IMR-90 (cell line): Measurements from ENCODE around the gene DIP2C. TPM values are rescaled to one million over a fixed set of nuclear protein-coding genes. Genes with fewer than 3 reads are reported as not detected.
A peak's percentile ranks its signal among the peaks of the same experiment; 100 is the strongest.

ENCODE experiments used
- ATAC-seq: fragments of 200-7000 bp; cut with Tn5 transposase; 2 replicates; pipeline ENCODE4 v1.9.1; 2020; ENCODE audit warnings: low read depth, mild to moderate bottlenecking, moderate library complexity
- BruUV-seq: library from RNA; stranded (reverse); fragments of 400-500 nt; replicated peaks from 2 replicates; lab custom pipeline; 2021; lab: Mats Ljungman, UMichigan
- CTCF ChIA-PET: fragments of 300-600 bp; formaldehyde crosslinking; extraction: SDS; loops from one replicate; lab custom pipeline; 2021; ENCODE audit warnings: antibody characterized with exemption; lab: Yijun Ruan, JAX
- POLR2A ChIA-PET: fragments of 300-600 bp; sonication (Branson Sonifier 250); formaldehyde crosslinking; loops from one replicate; lab custom pipeline; 2022; ENCODE audit warnings: antibody characterized with exemption; ENCODE audit not compliant: unreplicated experiment; lab: Charles Lee
- DNase-seq: peaks from one replicate; pipeline ENCODE4 v3.0.0; 2013
- H2AFZ ChIP-seq: replicated peaks from 2 replicates; pipeline ENCODE3; 2013; ENCODE audit warnings: low read length, mild to moderate bottlenecking; ENCODE audit not compliant: poor library complexity
- H2AK5ac ChIP-seq: 2 replicates; pipeline ENCODE4 v1.6.1; 2013; ENCODE audit warnings: low read depth, low read length, inconsistent platforms
- H2AK9ac ChIP-seq: replicated peaks from 2 replicates; pipeline ENCODE3; 2013; ENCODE audit warnings: mild to moderate bottlenecking, low read depth, low read length, moderate library complexity; ENCODE audit not compliant: poor library complexity
- H2BK120ac ChIP-seq: 2 replicates; pipeline ENCODE4 v1.6.1; 2013; ENCODE audit warnings: low read depth, low read length, inconsistent platforms
- H2BK15ac ChIP-seq: 3 replicates; pipeline ENCODE4 v1.6.1; 2013; ENCODE audit warnings: low read depth, low read length, inconsistent platforms
- H2BK20ac ChIP-seq: 2 replicates; pipeline ENCODE4 v1.6.1; 2013; ENCODE audit warnings: low read depth, mild to moderate bottlenecking, inconsistent platforms, low read length, moderate library complexity
- H2BK5ac ChIP-seq: 2 replicates; pipeline ENCODE4 v1.6.1; 2013; ENCODE audit warnings: mild to moderate bottlenecking, low read depth, low read length, inconsistent platforms; ENCODE audit not compliant: poor library complexity, severe bottlenecking
- H3K14ac ChIP-seq: replicated peaks from 2 replicates; pipeline ENCODE4 v1.6.1; 2013; ENCODE audit warnings: low read depth, low read length, inconsistent platforms
- H3K18ac ChIP-seq: 2 replicates; pipeline ENCODE4 v1.6.1; 2013; ENCODE audit warnings: low read depth, low read length, control low read depth
- H3K23ac ChIP-seq: 2 replicates; pipeline ENCODE4 v1.6.1; 2013; ENCODE audit warnings: low read depth, low read length, inconsistent platforms
- H3K27ac ChIP-seq: 2 replicates; pipeline ENCODE4 v1.5.1; 2013; ENCODE audit warnings: mild to moderate bottlenecking, control low read depth, low read length; ENCODE audit not compliant: insufficient read depth
- H3K27me3 ChIP-seq: 2 replicates; pipeline ENCODE4 v1.6.1; 2013; ENCODE audit warnings: low read length; ENCODE audit not compliant: control insufficient read depth, insufficient read depth
- H3K36me3 ChIP-seq: 2 replicates; pipeline ENCODE4 v1.6.1; 2013; ENCODE audit warnings: low read length, mixed read lengths; ENCODE audit not compliant: control insufficient read depth, insufficient read depth
- H3K4ac ChIP-seq: 2 replicates; pipeline ENCODE4 v1.6.1; 2013; ENCODE audit warnings: low read depth, low read length, inconsistent platforms
- H3K4me1 ChIP-seq: 2 replicates; pipeline ENCODE4 v1.6.1; 2013; ENCODE audit warnings: low read length, mixed read lengths; ENCODE audit not compliant: control insufficient read depth, insufficient read depth
- H3K4me2 ChIP-seq: 2 replicates; pipeline ENCODE4 v1.6.1; 2013; ENCODE audit warnings: low read depth, mild to moderate bottlenecking, control low read depth, low read length, moderate library complexity
- H3K4me3 ChIP-seq: 2 replicates; pipeline ENCODE4 v1.5.1; 2013; ENCODE audit warnings: low read depth, mild to moderate bottlenecking, control low read depth, low read length, moderate library complexity; ENCODE audit not compliant: insufficient read depth
- H3K56ac ChIP-seq: 2 replicates; pipeline ENCODE4 v1.6.1; 2013; ENCODE audit warnings: low read length, inconsistent platforms; ENCODE audit not compliant: insufficient read depth; ENCODE audit errors: extremely low read depth
- H3K79me1 ChIP-seq, 2 experiments: 2 replicates each; pipeline ENCODE4 v1.6.1; 2013; ENCODE audit warnings: low read length in 2 of 2, inconsistent platforms in 1 of 2, low read depth in 1 of 2
- H3K9ac ChIP-seq: 2 replicates; pipeline ENCODE4 v1.6.1; 2013; ENCODE audit warnings: low read depth, low read length, control low read depth
- H3K9me1 ChIP-seq: 2 replicates; pipeline ENCODE4 v1.6.1; 2013; ENCODE audit warnings: low read length, inconsistent platforms; ENCODE audit not compliant: insufficient read depth
- H3K9me3 ChIP-seq: 2 replicates; pipeline ENCODE4 v1.6.1; 2013; ENCODE audit warnings: low read length; ENCODE audit not compliant: control insufficient read depth, insufficient read depth
- H4K20me1 ChIP-seq: 2 replicates; pipeline ENCODE4 v1.6.1; 2013; ENCODE audit warnings: low read length, inconsistent platforms; ENCODE audit not compliant: insufficient read depth
- H4K5ac ChIP-seq: 2 replicates; pipeline ENCODE4 v1.6.1; 2013; ENCODE audit warnings: mild to moderate bottlenecking, low read depth, low read length, control low read depth
- H4K8ac ChIP-seq, 2 experiments: 2 replicates each; pipeline ENCODE4 v1.6.1; 2013; ENCODE audit warnings: low read depth in 2 of 2, low read length in 2 of 2, control low read depth in 1 of 2, inconsistent platforms in 1 of 2
- H4K91ac ChIP-seq: 2 replicates; pipeline ENCODE4 v1.6.1; 2013; ENCODE audit warnings: low read depth, low read length, inconsistent platforms; ENCODE audit not compliant: insufficient read depth
- CEBPB ChIP-seq: IDR thresholded peaks from 2 replicates; pipeline ENCODE4 v1.6.1; 2012; ENCODE audit warnings: low read depth, low read length, improper control_type of control experiment
- CHD1 ChIP-seq: IDR thresholded peaks from 2 replicates; pipeline ENCODE4 v1.6.1; 2012; ENCODE audit warnings: low read depth, low read length, improper control_type of control experiment
- RFX5 ChIP-seq: IDR thresholded peaks from 2 replicates; pipeline ENCODE4 v1.8.0; 2012; ENCODE audit warnings: low read depth, mild to moderate bottlenecking, low read length, moderate library complexity
- USF2 ChIP-seq: fragments of 150-350 bp; IDR thresholded peaks from 2 replicates; pipeline ENCODE4 v1.6.1; 2017; ENCODE audit warnings: mild to moderate bottlenecking, antibody characterized with exemption, low read length, low read depth
- WGBS, 2 experiments: methylation state at CpG; one replicate each; pipeline versions ENCODE4 v1.1.5 to v1.1.7; 2013; ENCODE audit warnings: missing lambda C conversion rate in 2 of 2; ENCODE audit not compliant: insufficient read length in 1 of 2; ENCODE audit errors: extremely low coverage in 2 of 2; 5-methylcytosine and 5-hydroxymethylcytosine counted together
- dilution Hi-C: fragments of 300-500 bp; cut with HindIII; formaldehyde crosslinking; loops from one replicate; pipeline ENCODE4 v1.14.3; 2018; ENCODE audit warnings: low sequenced_read_pairs; ENCODE audit not compliant: unreplicated experiment
- in situ Hi-C: fragments of 300-500 bp; cut with MboI; formaldehyde crosslinking; loops from 3 replicates; pipeline ENCODE4 v1.14.3; 2019; ENCODE audit warnings: low sequenced_read_pairs, inconsistent platforms, mixed read lengths
- intact Hi-C: fragments of 100-400 bp; cut with micrococcal nuclease; formaldehyde crosslinking; loops from 2 replicates; pipeline ENCODE4 v1.10.0; 2022
- polyA plus RNA-seq, 3 experiments: library from polyadenylated mRNA; depleted of rRNA; stranded (reverse); fragments of >200 nt; gene quantifications; 2 replicates each; pipeline ENCODE4 v1.2.3, GENCODE V29; 2012; ENCODE audit warnings: low replicate concordance in 1 of 3
- total RNA-seq: library from RNA; depleted of rRNA; stranded (reverse); fragments of >200 nt; gene quantifications from 2 replicates; pipeline ENCODE4 v1.2.3, GENCODE V29; 2012

Gene DIP2C
- total and polyA plus RNA-seq, 2 of the 4 experiments (the other 2 are of a cell fraction), result 8.6 to 17.3 TPM

DNA sequence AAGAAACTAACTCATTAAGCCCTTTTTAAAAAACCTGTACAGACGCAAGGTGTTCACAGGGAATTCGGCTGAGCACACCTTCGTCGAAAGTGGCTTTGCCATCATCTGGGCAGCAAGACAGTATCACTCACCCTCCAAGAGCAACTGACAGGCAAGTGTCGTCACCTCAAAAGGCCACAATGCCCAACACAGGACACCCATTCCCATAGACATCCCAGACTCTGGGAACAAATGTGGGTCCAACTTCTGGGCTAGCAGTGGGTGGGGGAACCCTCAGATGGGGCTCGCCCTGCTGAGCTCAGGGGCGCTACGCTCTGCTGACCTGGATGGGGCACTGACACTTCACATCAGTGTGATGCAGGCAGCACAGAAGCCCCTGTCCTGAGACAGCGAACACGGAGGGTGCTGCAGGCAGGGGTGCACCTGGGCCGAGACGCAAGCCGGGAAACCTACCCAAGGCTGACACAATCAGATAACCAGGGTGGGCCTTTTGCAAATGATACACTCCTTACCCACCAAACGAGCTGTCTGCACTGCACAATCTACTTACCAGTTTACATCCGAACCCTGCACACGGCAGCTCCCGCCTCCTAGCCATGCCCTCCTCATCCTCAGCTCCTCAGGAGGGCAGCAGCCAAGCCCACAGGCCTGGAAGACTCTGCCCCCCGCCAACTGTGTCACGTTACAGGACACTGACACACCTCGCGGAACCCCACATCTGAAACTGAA lies 1.7 kb downstream of the DIP2C start:
- H3K4ac ChIP-seq, result peak overlapping the region; percentile 17
- ChIA-PET POLR2A (interaction anchor here (0.7 kb wide), 1 partner anchor 175 kb away, joined by 5 read pairs; no protein-coding TSS in a partner anchor), CTCF (interaction anchor here (1.0 kb wide), 1 partner anchor 176 kb away, joined by 3 read pairs; no protein-coding TSS in a partner anchor)
- peak overlapping the region; percentile 27 for H2AFZ ChIP-seq
- H4K8ac ChIP-seq, result peak overlapping the region in 1 of 2 experiments; percentile 12; a peak in 1 of 4 replicates
- BruUV-seq, result no TSS peak
- no peak for DNase-seq
- dilution Hi-C loops, result no loop called here
- H4K5ac ChIP-seq, result no peak overlapping the region
- peak overlapping the region; percentile 27; the same call in 1 of the 3 replicates for H2BK15ac ChIP-seq
- H2BK120ac ChIP-seq, result no peak overlapping the region
- H3K18ac ChIP-seq, result no peak overlapping the region
- H3K79me1 ChIP-seq, result peaks cover 8 to 50% of the 10 kb centered on the region in 2 experiments
- no peak for ATAC-seq
- peak overlapping the region; percentile 85 for H3K14ac ChIP-seq
- H2BK5ac ChIP-seq, result peak overlapping the region; percentile 32
- 80% methylated on average over 9 of the region's 21 CpGs; no CpG with 5 or more reads in 1 of the 2 experiments for WGBS, 2 experiments
- peaks cover 54% of the 10 kb centered on the region for H4K20me1 ChIP-seq
- H3K27ac ChIP-seq, result peak overlapping the region; percentile 93; the same call in 1 of the 2 replicates
- peaks cover 29% of the 10 kb centered on the region for H3K4me1 ChIP-seq
- peak overlapping the region; percentile 83 for H3K9ac ChIP-seq
- H3K23ac ChIP-seq, result peak overlapping the region; percentile 64; the same call in 1 of the 2 replicates
- TF ChIP-seq CEBPB (no peak), CHD1 (no peak), USF2 (no peak), RFX5 (no peak)
- H3K9me3 ChIP-seq, result no peaks in the 10 kb centered on the region
- no peak overlapping the region for H2BK20ac ChIP-seq
- peak overlapping the region; percentile 96 for H3K4me2 ChIP-seq
- H3K9me1 ChIP-seq, result peaks cover 18% of the 10 kb centered on the region
- no peak overlapping the region for H3K56ac ChIP-seq
- H3K27me3 ChIP-seq, result no peaks in the 10 kb centered on the region
- peak overlapping the region; percentile 83 for H2AK5ac ChIP-seq
- in situ Hi-C loops, result loop anchor here (25.0 kb wide), 1 partner anchor 175 kb away; no protein-coding TSS in a partner anchor
- peak overlapping the region; percentile 39 for H4K91ac ChIP-seq
- H2AK9ac ChIP-seq, result peak overlapping the region; percentile 96
- intact Hi-C loops, result no loop called here
- no peaks in the 10 kb centered on the region for H3K36me3 ChIP-seq
- H3K4me3 ChIP-seq, result peak overlapping the region; percentile 95
